A673 (cell line): ENCODE measurements around the gene MTHFD1L. TPM values are rescaled to one million over a fixed set of nuclear protein-coding genes. Genes with fewer than 3 reads are reported as not detected.
"Not testable (repeated sequence)": the region's sequence is repeated elsewhere in the genome, so short reads cannot be mapped to it uniquely, and the experiment has no call there.

Source experiments
- Bru-seq: library from RNA; stranded (reverse); fragments of 400-500 nt; gene quantifications from one replicate; lab custom pipeline; 2021; lab: Mats Ljungman, UMichigan
- BruChase-seq, 2 experiments: library from RNA; stranded (reverse); fragments of 400-500 nt; gene quantifications; one replicate each; lab custom pipeline; 2021; lab: Mats Ljungman, UMichigan
- BruUV-seq: library from RNA; stranded (reverse); fragments of 400-500 nt; replicated peaks from 2 replicates; lab custom pipeline; 2021; lab: Mats Ljungman, UMichigan
- CTCF ChIA-PET: fragments of 300-600 bp; sonication (Branson Sonifier 250); formaldehyde crosslinking; loops from one replicate; lab custom pipeline; 2022; ENCODE audit warnings: antibody characterized with exemption; lab: Charles Lee
- POLR2A ChIA-PET: fragments of 300-600 bp; sonication (Branson Sonifier 250); formaldehyde crosslinking; loops from one replicate; lab custom pipeline; 2022; ENCODE audit warnings: antibody characterized with exemption; ENCODE audit not compliant: low non-redundant PET; lab: Charles Lee
- DNase-seq: peaks from one replicate; pipeline ENCODE4 v3.0.0-alpha.2; 2015; ENCODE audit warnings: low spot score
- H3K27ac ChIP-seq: fragments of 200-600 bp; sonication (generic); 2 replicates; pipeline ENCODE4 v1.5.1; 2016; ENCODE audit warnings: mixed run types, low read depth, mild to moderate bottlenecking, mixed read lengths, antibody characterized with exemption, low read length; ENCODE audit not compliant: poor library complexity, severe bottlenecking
- H3K27me3 ChIP-seq: fragments of 200-600 bp; sonication (generic); replicated peaks from 2 replicates; pipeline ENCODE4 v1.6.1; 2017; ENCODE audit warnings: mixed run types, low read depth, mild to moderate bottlenecking, mixed read lengths, antibody characterized with exemption, low read length; ENCODE audit not compliant: insufficient read depth, poor library complexity
- H3K36me3 ChIP-seq: fragments of 200-600 bp; sonication (generic); 2 replicates; pipeline ENCODE4 v1.6.1; 2016; ENCODE audit warnings: mixed run types, mild to moderate bottlenecking, mixed read lengths, antibody characterized with exemption, low read length; ENCODE audit not compliant: insufficient read depth, poor library complexity, severe bottlenecking
- H3K4me1 ChIP-seq: fragments of 200-600 bp; sonication (generic); 2 replicates; pipeline ENCODE4 v1.6.1; 2017; ENCODE audit warnings: mixed run types, mild to moderate bottlenecking, mixed read lengths, antibody characterized with exemption, low read length; ENCODE audit not compliant: insufficient read depth, poor library complexity, severe bottlenecking
- H3K4me3 ChIP-seq: fragments of 200-600 bp; sonication (generic); 2 replicates; pipeline ENCODE4 v1.5.1; 2016; ENCODE audit warnings: low read depth, mixed run types, mild to moderate bottlenecking, mixed read lengths, low read length; ENCODE audit not compliant: poor library complexity, severe bottlenecking
- H3K9me3 ChIP-seq: fragments of 200-600 bp; sonication (generic); 2 replicates; pipeline ENCODE4 v1.6.1; 2016; ENCODE audit warnings: mixed run types, low read depth, mild to moderate bottlenecking, mixed read lengths, antibody characterized with exemption, low read length; ENCODE audit not compliant: poor library complexity, severe bottlenecking
- CTCF ChIP-seq: fragments of 300-800, 200-600 bp; sonication (generic); conservative IDR thresholded peaks from 2 replicates; pipeline ENCODE4 v1.5.1; 2017; ENCODE audit warnings: low read depth, mild to moderate bottlenecking, antibody characterized with exemption, low read length, moderate library complexity, mixed read lengths
- EZH2 ChIP-seq: fragments of 200-600 bp; sonication (generic); IDR thresholded peaks from 2 replicates; pipeline ENCODE4 v1.6.1; 2017; ENCODE audit warnings: borderline replicate concordance, low read depth, mild to moderate bottlenecking, mixed read lengths, antibody characterized with exemption, low read length; ENCODE audit not compliant: poor library complexity, severe bottlenecking
- intact Hi-C: fragments of 100-400 bp; cut with micrococcal nuclease; formaldehyde crosslinking; loops from one replicate; pipeline ENCODE4 v1.10.0; 2022; ENCODE audit not compliant: unreplicated experiment
- long read RNA-seq: library from polyadenylated mRNA; stranded (forward); transcript quantifications from one replicate; pipeline ENCODE4 v2.0.0, GENCODE V29; 2022
- total RNA-seq: library from RNA; stranded (reverse); gene quantifications from 2 replicates; pipeline ENCODE4 v1.2.3, GENCODE V29; 2021

MTHFD1L gene
- total RNA-seq (78.7 and 90.7 TPM in 2 replicates), Bru-seq, nascent RNA (percentile 83 among the genes with signal in this experiment), BruChase-seq, experiment 1, labeled RNA remaining after a 2-hour chase (percentile 78 among the genes with signal in this experiment), BruChase-seq, experiment 2, labeled RNA remaining after a 6-hour chase (percentile 78 among the genes with signal in this experiment)
- long read RNA-seq, transcript MTHFD1L-203 (28 exons, 3,604 nt), result minor isoform, 18 of 96 reads
- long read RNA-seq, transcript MTHFD1L-211 (28 exons, 3,475 nt), result major isoform, 25 of 96 reads
- long read RNA-seq, transcript MTHFD1L-201 (8 exons, 1,049 nt), result minor isoform, 6 of 96 reads
- long read RNA-seq, partial matches to known transcripts, result 12 of 96 reads
- long read RNA-seq, other reads (novel, unspliced or antisense), result 35 of 96 reads

GRCh38 chr6:150865406-150866146, at the start of gene MTHFD1L:
MTHFD1L (plus strand) TSS chr6:150865702; CDS start chr6:150865823, 121 bp downstream.
- Histone ChIP-seq H3K9me3 (no peaks in the 10 kb centered on the region), H3K27me3 (no peaks in the 10 kb centered on the region), H3K36me3 (no peaks in the 10 kb centered on the region), H3K4me1 (peaks cover 4% of the 10 kb centered on the region), H3K4me3 (peak within 1 kb of the TSS; percentile 89), H3K27ac (peak within 1 kb of the TSS; percentile 97)
- peak; percentile 55 for TF ChIP-seq CTCF
- TF ChIP-seq EZH2, result no peak
- intact Hi-C loops, result no loop called here
- DNase-seq, result peak; percentile 85
- CTCF ChIA-PET, result interaction anchor here (0.9 kb wide), 1 partner anchor 48 kb away, joined by 4 read pairs; no protein-coding TSS in a partner anchor
- no TSS peak for BruUV-seq
- POLR2A ChIA-PET, result interaction anchor here (0.5 to 0.7 kb wide), 2 partner anchors 421 to 493 kb away, joined by 3 to 8 read pairs; no protein-coding TSS in a partner anchor

- intact Hi-C loops, result loop anchor here (2.0 to 5.0 kb wide), 3 partner anchors 474 to 799 kb away; no protein-coding TSS in a partner anchor
- not testable (repeated sequence) for BruUV-seq
- CTCF ChIA-PET, result interaction anchor here (1.2 to 4.0 kb wide), 4 partner anchors 398 to 508 kb away, joined by 3 to 60 read pairs (median 9); no protein-coding TSS in a partner anchor
Measured at GRCh38 chr6:150816554-150816953, 48.9 kb upstream of the MTHFD1L start.

GRCh38 chr6:150822932-150823331, 42.6 kb upstream of the MTHFD1L start:
- POLR2A ChIA-PET, result no interaction called here
- no peaks in the 10 kb centered on the region for H3K27me3 ChIP-seq
- no peak for DNase-seq
- no peaks in the 10 kb centered on the region for H3K36me3 ChIP-seq
- no peaks in the 10 kb centered on the region for H3K4me1 ChIP-seq
- H3K27ac ChIP-seq, result no peak overlapping the region
- no peak for TF ChIP-seq CTCF
- no peak for TF ChIP-seq EZH2
- CTCF ChIA-PET, result no interaction called here
- H3K4me3 ChIP-seq, result no peak overlapping the region
- no TSS peak for BruUV-seq
- intact Hi-C loops, result no loop called here
- no peaks in the 10 kb centered on the region for H3K9me3 ChIP-seq

More at GRCh38 chr6:150816554-150816953, 48.9 kb upstream of the MTHFD1L start:
- H3K9me3 ChIP-seq, H3K36me3 ChIP-seq, H3K4me3 ChIP-seq, DNase-seq, H3K27ac ChIP-seq, H3K27me3 ChIP-seq: not testable (repeated sequence)
- POLR2A ChIA-PET, result interaction anchor here (0.6 kb wide), 1 partner anchor 146 kb away, joined by 4 read pairs; no protein-coding TSS in a partner anchor
- H3K4me1 ChIP-seq, result peaks cover 30% of the 10 kb centered on the region
